ENCODE data around the gene AGAP5. TPM values are rescaled to one million over a fixed set of nuclear protein-coding genes. Genes with fewer than 3 reads are reported as not detected.

Gene AGAP5
- total RNA-seq, 2 donors from 2014 or later: 9.8 to 11.5 TPM

- peak overlapping the region; percentile 91 to 93 for H3K4me3 Mint-ChIP-seq
- peak overlapping the region; percentile 95 for H3K27ac Mint-ChIP-seq
- peaks cover 3 to 6% of the 10 kb centered on the region in 2 donors for H3K36me3 Mint-ChIP-seq (ENCODE audit: insufficient read depth in 2 of 2)
- DNase-seq (peak; percentile 91 to 95), ATAC-seq (replicated peaks in 1 of 2) (peak; percentile 99)
- H3K4me1 Mint-ChIP-seq (ENCODE audit: low read depth): peaks cover 18% of the 10 kb centered on the region
- H3K9me3 Mint-ChIP-seq: no peaks in the 10 kb centered on the region
- no peaks in the 10 kb centered on the region for H3K27me3 Mint-ChIP-seq (ENCODE audit: low read depth)
Measured at GRCh38 chr10:73625884-73626752, 71.8 kb downstream of the AGAP5 start.

- peak; percentile 20 to 70 for ATAC-seq (replicated peaks in 1 of 2)
- Mint-ChIP-seq H3K27me3 (ENCODE audit: low read depth) (no peaks in the 10 kb centered on the region), H3K4me1 (ENCODE audit: low read depth) (peaks cover 18% of the 10 kb centered on the region), H3K36me3 (ENCODE audit: insufficient read depth in 2 of 2) (peaks cover 3 to 6% of the 10 kb centered on the region in 2 donors), H3K9me3 (no peaks in the 10 kb centered on the region), H3K27ac (peak overlapping the region; percentile 73), H3K4me3 (peak overlapping the region; percentile 91 to 93)
- DNase-seq: peak in 1 of 2 donors; percentile 28
Measured at GRCh38 chr10:73625004-73625883, 72.7 kb downstream of the AGAP5 start.

Other genes starting within 250 kb of the AGAP5 start
- gene PPP3CB, start 202.1 kb downstream of the AGAP5 start, total RNA-seq: 10 to 100 TPM; 42.6 to 45.7 TPM
- 1 to 10 TPM; 2.4 to 4.1 TPM for gene USP54, start 106.8 kb downstream of the AGAP5 start, total RNA-seq
- gene MYOZ1, start 56.6 kb downstream of the AGAP5 start, total RNA-seq: not detected
- not detected for gene SYNPO2L, start 42.1 kb downstream of the AGAP5 start, total RNA-seq
- gene SEC24C, start 46.3 kb upstream of the AGAP5 start, total RNA-seq: 100 to 1,000 TPM; 105 to 119 TPM
- gene CHCHD1, start 83.9 kb upstream of the AGAP5 start, total RNA-seq: 10 to 100 TPM; 22.5 to 23.5 TPM
- gene ZSWIM8, start 87.5 kb upstream of the AGAP5 start, total RNA-seq: 10 to 100 TPM; 72.0 to 81.3 TPM
- 100 to 1,000 TPM; 120 to 127 TPM for gene NDST2, start 113.5 kb upstream of the AGAP5 start, total RNA-seq
- 10 to 100 TPM; 25.0 to 30.3 TPM for gene CAMK2G, start 176.4 kb upstream of the AGAP5 start, total RNA-seq
- gene PLAU, start 213.0 kb upstream of the AGAP5 start, total RNA-seq: under 1 TPM; 0.43 to 0.44 TPM